PFSK-1 (cell line): Measurements from ENCODE around the gene KLHDC4.

Source experiments
- FOXP2 ChIP-seq: optimal IDR thresholded peaks from 2 replicates; pipeline ENCODE3; 2011; ENCODE audit warnings: borderline replicate concordance, control low read depth, inconsistent platforms; ENCODE audit not compliant: insufficient read depth; ENCODE audit errors: extremely low read length, extremely low read depth
- POLR2AphosphoS5 ChIP-seq: IDR thresholded peaks from 2 replicates; pipeline ENCODE4 v1.6.1; 2012; ENCODE audit warnings: low read depth, mild to moderate bottlenecking, control low read depth, low read length, moderate library complexity
- SIN3A ChIP-seq: IDR thresholded peaks from 2 replicates; pipeline ENCODE4 v1.6.1; 2012; ENCODE audit warnings: mild to moderate bottlenecking, low read length, moderate library complexity, borderline replicate concordance; ENCODE audit not compliant: insufficient read depth
- TAF1 ChIP-seq: IDR thresholded peaks from 2 replicates; pipeline ENCODE4 v1.6.1; 2012; ENCODE audit warnings: low read length, control low read depth, borderline replicate concordance; ENCODE audit not compliant: insufficient read depth
- TF ChIP-seq, protein P1 (sequence below), 2 experiments: IDR thresholded peaks; 2 replicates each; pipeline versions ENCODE4 v1.6.1 to v1.8.0; 2011 to 2012; ENCODE audit warnings: low read depth in 2 of 2, low read length in 2 of 2, control low read depth in 1 of 2, inconsistent platforms in 1 of 2, mild to moderate bottlenecking in 1 of 2, moderate library complexity in 1 of 2; ENCODE audit not compliant: insufficient read depth in 1 of 2

The KLHDC4 gene

DNA sequence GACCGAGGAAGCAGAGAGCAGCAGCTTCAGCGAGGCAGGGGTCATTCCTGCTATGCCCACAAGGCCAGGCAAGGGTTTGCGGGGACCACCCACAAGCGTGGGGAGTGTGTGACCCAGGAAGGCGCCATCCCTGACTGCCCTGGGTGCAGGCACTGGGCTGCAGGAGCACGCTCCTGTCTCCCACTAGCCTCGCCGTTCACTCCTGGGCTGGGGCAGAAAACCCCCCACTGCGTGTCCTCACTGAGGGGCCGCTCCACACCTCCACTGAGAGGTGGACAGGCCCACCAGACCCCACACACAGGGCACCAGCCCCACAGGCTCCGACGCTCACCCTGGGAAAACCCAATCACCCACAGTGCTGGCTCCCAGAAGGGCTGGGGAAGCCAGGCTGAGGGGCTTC lies 56.1 kb downstream of the KLHDC4 start:
- TF ChIP-seq SIN3A (no peak), POLR2AphosphoS5 (no peak), TAF1 (no peak), FOXP2 (no peak)
- TF ChIP-seq, protein P1, sequence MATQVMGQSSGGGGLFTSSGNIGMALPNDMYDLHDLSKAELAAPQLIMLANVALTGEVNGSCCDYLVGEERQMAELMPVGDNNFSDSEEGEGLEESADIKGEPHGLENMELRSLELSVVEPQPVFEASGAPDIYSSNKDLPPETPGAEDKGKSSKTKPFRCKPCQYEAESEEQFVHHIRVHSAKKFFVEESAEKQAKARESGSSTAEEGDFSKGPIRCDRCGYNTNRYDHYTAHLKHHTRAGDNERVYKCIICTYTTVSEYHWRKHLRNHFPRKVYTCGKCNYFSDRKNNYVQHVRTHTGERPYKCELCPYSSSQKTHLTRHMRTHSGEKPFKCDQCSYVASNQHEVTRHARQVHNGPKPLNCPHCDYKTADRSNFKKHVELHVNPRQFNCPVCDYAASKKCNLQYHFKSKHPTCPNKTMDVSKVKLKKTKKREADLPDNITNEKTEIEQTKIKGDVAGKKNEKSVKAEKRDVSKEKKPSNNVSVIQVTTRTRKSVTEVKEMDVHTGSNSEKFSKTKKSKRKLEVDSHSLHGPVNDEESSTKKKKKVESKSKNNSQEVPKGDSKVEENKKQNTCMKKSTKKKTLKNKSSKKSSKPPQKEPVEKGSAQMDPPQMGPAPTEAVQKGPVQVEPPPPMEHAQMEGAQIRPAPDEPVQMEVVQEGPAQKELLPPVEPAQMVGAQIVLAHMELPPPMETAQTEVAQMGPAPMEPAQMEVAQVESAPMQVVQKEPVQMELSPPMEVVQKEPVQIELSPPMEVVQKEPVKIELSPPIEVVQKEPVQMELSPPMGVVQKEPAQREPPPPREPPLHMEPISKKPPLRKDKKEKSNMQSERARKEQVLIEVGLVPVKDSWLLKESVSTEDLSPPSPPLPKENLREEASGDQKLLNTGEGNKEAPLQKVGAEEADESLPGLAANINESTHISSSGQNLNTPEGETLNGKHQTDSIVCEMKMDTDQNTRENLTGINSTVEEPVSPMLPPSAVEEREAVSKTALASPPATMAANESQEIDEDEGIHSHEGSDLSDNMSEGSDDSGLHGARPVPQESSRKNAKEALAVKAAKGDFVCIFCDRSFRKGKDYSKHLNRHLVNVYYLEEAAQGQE (IDR thresholded peaks at IDR 0.05; ENCODE audit: insufficient read depth in 1 of 2, low read depth in 2 of 2, low read length in 2 of 2) = no peak

DNA sequence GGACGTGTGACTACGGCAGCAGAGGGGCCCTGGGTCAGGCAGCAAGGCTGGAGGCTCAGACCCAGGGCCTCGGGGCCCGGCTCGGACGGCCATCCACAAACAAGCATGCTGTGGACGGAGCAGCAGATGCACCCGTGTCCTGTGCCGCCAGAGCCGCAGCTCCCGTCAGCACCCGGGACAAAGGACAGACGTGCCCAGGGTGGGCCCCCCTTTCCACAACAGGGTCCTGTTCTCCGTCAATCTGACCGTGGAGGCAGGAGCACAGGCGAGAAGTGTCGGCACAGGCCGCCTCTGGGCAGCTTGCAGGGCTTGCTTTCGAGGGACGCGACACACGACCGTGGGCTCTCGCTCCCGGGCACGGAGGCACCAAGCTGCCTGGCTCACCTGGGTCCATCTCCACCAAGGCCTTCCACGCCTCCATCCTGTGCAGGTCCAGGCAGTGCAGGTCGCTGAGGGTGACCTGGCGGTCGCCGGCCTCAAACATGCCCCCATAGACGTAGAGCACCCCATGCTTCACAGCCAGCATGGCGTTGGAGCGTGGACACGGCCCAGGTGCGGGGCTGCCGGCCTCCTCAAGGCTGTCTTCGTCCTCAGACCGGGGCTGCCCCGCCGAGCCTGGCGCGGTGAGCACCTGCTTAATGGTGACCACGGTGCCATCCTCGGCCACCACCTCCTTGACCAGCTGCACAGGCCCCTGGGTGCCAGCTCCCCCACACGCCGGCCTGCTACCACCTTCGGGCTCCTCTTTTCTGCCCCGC lies 56.7 kb downstream of the KLHDC4 start:
- TF ChIP-seq SIN3A (no peak), TAF1 (no peak), FOXP2 (no peak)

DNA sequence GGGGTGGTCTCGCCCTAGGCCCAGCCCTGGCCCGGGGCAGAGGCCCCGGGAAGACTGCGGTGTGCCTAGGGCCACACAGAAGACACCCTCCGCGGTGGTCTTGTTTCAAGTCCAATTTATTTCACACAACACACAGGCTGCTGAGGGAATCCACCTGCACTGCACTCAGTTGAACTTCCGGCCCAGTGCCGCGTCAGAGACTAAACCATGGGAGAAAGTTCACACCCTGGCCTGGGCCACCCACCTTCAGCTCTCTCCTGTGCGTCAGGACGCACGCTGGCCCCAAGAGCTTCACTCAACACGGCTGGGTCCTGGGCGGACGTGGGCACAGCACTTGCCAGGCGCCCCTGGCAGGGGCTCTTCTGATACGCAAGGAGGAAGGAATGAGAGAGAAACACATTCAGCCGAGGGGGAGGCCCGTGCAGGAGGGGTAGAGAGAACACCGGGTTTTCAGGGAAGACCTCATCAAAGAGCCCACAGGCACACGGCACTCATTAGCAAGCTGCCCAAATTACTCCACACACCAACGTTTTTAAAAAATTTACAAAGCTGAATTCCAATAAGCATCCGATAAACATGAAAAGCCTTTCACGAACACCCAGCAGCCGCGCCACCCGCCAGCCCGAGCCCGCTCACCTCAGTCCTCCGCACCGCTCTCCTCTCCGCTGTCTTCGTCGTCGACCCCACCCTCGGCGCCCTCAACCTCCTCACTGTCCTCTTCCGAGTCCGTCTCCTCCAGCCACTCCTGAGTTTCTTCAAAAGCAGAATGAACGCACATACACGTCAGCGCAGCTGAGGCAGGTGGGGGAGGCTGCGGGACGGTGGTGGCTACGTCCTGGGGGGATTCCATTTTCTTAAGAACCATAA lies 57.8 kb downstream of the KLHDC4 start:
- TF ChIP-seq, protein P1 (IDR thresholded peaks at IDR 0.05; ENCODE audit: insufficient read depth in 1 of 2, low read depth in 2 of 2, low read length in 2 of 2) = no peak
- no peak for TF ChIP-seq POLR2AphosphoS5
- TF ChIP-seq SIN3A = no peak
- no peak for TF ChIP-seq TAF1
- TF ChIP-seq FOXP2 = no peak

DNA sequence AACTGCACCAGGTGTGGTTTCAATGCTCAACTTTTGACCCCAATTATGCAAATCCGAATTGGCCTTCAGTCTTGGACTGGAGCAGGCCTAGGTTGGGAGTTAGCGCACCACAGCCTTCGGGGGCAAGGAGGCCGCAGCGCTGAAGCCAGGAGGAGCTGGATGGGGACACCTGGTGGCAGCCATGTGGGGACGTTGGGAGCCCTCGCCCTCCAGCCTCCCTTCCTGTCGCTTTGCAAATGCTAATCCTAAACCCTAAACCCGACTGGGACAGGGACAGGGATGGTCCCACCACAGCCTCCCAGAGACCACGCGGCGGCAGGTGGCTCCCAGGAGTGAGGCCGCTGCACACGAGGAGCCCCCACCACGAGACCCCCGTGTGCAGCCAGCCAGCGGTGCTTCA lies 58.7 kb downstream of the KLHDC4 start:
- no peak for TF ChIP-seq POLR2AphosphoS5
- no peak for TF ChIP-seq FOXP2
- no peak for TF ChIP-seq TAF1
- TF ChIP-seq SIN3A = no peak

DNA sequence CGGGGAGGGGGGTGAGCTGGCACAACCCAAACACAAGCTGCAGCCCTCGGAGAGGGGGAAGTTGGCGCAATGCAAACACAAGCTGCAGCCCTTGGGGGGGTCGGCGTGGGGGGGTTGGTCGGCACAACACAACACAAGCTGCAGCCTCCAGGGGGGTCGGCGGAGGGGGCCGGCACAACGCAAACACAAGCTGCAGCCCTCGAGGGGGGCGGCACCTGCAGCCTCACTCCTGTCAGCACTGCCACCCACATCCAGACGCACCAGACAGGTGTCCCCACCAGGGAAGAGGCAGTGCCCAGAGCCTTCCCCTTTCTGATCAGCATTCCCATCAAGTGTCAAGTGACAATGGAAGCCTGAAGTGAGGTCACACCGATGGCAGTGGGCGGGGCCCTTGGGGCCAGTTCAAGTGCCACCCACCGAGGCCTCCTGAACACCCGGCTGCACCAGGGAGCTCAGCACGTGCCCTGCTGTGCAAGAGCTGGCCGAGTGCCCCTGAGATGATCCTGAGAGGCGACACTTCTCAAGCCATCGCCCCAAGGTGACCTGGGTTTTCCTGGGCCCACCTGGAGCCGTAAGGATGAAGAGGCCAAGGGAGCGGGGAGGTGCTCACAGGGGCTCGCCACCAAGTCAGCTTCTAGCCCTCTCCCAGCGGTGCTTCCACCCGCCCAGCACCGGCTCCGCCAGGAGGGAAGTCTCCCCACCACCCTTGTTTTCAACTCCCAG lies 59.3 kb downstream of the KLHDC4 start:
- TF ChIP-seq FOXP2 = no peak
- TF ChIP-seq TAF1 = no peak
- TF ChIP-seq, protein P1 (IDR thresholded peaks at IDR 0.05; ENCODE audit: insufficient read depth in 1 of 2, low read depth in 2 of 2, low read length in 2 of 2) = no peak
- TF ChIP-seq SIN3A = no peak
- TF ChIP-seq POLR2AphosphoS5 = no peak
